ENCODE measurements around the gene STIM2. TPM values are rescaled to one million over a fixed set of nuclear protein-coding genes. Genes with fewer than 3 reads are reported as not detected.

The STIM2 gene
- total RNA-seq, 2 donors from 2014 or later: 70.1 to 73.4 TPM

DNA sequence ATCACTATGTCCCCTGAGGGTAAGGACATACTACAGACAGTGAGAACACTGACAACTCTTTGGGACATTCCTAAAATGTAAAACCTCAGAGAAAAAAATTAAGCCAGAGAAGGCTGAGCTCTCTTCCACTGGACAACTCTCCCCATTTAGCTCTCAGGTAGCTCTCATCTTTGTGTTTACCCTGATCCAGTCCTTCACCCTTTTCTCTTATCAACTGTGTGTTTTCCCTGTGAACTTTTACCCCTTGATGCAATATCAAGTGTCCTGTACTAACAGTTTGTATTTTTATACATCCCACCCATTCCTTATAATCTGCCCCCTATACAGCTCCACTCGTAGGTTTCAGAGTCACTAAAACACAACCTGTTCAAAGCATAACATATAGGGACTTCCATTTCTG is 182.6 kb downstream of the STIM2 start:
- peaks cover 2% of the 10 kb centered on the region for H3K9me3 ChIP-seq (ENCODE audit: control insufficient read depth, low read length, poor library complexity, severe bottlenecking)
- DNase-seq (no peak), ATAC-seq (no peak)
- Mint-ChIP-seq H3K4me1 (peaks cover 4% of the 10 kb centered on the region), H3K27ac (no peak overlapping the region), H3K27me3 (peaks cover 34% of the 10 kb centered on the region), H3K4me3 (no peak overlapping the region), H3K36me3 (ENCODE audit: low read depth) (no peaks in the 10 kb centered on the region)

DNA sequence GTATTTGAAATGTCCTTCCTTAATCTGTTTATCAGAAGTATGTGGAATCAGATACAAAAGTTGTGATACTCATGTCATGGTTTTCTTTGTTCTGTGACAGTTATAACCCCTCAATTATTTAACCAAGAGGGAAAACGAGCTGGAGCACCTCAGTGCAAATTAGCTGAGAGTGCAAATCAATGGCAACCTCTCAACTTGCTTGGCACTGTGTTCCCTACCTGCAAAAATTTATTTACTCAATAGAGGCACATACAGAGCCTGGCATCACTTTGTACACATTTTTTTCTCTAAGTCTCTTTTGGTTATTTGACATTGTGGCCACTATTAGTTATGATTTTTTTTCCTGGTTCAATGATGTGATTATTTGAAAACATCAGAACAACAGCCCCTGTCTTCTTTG is 186.2 kb downstream of the STIM2 start:
- peaks cover 68% of the 10 kb centered on the region for H3K27me3 Mint-ChIP-seq
- no peak for DNase-seq
- peaks cover 4% of the 10 kb centered on the region for H3K4me1 Mint-ChIP-seq
- no peak overlapping the region for H3K4me3 Mint-ChIP-seq
- no peaks in the 10 kb centered on the region for H3K9me3 ChIP-seq (ENCODE audit: control insufficient read depth, low read length, poor library complexity, severe bottlenecking)
- no peaks in the 10 kb centered on the region for H3K36me3 Mint-ChIP-seq (ENCODE audit: low read depth)
- no peak overlapping the region for H3K27ac Mint-ChIP-seq
- no peak for ATAC-seq

DNA sequence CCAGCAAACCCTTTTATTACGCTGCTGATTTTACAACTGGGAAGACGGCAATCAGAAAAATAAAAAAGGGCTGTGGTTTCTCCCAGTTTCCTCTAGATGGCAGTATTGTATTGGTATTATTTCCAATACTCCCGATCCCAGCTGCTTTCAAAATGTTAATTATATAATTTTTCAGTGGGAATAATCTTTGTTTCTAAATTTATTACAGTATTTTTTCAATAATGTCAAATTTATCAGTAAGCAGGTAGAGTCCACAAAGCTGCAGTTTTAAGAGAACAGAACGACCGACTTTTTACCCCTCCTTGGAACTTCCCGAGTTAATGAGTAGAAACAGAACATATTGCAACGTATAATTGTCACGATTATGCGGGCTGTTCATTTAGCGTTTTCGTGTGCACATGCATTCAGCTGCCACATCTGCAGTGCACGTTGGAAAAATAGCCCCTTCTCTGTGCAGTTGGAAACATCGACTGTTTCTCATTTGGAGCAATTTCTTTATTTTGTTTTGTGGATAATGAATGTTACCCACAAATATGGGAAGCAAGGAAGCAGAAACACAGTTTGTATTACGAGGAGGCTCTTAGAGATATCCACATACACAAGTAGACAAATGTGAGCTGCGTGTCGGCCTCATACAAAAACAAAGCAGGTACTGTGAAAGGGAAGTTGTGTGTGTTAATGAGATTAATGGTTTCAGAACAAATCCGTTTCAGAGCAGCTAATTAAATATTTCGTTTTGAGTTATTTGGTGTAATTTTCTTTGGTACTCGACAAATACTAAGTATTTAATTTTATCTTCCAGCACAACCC is 188.0 kb downstream of the STIM2 start:
- no peaks in the 10 kb centered on the region for H3K36me3 Mint-ChIP-seq (ENCODE audit: low read depth)
- no peak for DNase-seq
- H3K27me3 Mint-ChIP-seq: peaks cover 78% of the 10 kb centered on the region
- peaks cover 4% of the 10 kb centered on the region for H3K4me1 Mint-ChIP-seq
- H3K9me3 ChIP-seq (ENCODE audit: control insufficient read depth, low read length, poor library complexity, severe bottlenecking): no peaks in the 10 kb centered on the region
- no peak overlapping the region for H3K27ac Mint-ChIP-seq
- no peak for ATAC-seq
- no peak overlapping the region for H3K4me3 Mint-ChIP-seq

DNA sequence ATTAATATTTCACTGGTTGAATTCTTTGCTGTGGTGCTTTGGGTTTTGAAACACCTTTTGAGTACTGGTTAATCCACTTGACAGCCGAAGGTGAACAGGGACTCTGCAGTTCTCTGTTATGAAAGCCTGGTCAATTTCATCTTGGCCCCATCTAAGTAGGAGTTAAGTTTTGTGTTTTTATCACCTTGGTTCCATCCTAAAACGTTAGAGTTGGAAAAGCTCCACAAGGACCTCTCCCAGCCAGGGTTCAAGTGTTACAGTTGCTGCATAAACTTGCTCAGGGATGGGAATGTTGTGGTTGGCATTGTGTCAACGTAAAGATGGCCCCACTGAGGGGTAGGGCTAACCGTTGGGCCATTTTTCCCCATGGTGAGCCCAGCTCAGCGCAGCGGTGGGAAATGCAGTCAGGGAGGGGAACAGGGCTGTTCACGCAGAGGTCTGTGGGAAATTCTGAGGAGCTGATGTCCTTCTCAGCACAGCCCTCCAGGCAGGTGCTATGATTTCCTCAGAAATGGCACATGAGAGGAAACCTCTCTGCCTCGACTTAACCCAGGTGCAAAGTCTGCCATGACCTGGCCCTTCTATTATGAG is 188.7 kb downstream of the STIM2 start:
- Mint-ChIP-seq H3K27me3 (peaks cover 84% of the 10 kb centered on the region), H3K36me3 (ENCODE audit: low read depth) (no peaks in the 10 kb centered on the region), H3K27ac (no peak overlapping the region), H3K4me1 (peaks cover 4% of the 10 kb centered on the region), H3K4me3 (no peak overlapping the region)
- DNase-seq: no peak
- no peak for ATAC-seq
- H3K9me3 ChIP-seq (ENCODE audit: control insufficient read depth, low read length, poor library complexity, severe bottlenecking): no peaks in the 10 kb centered on the region

DNA sequence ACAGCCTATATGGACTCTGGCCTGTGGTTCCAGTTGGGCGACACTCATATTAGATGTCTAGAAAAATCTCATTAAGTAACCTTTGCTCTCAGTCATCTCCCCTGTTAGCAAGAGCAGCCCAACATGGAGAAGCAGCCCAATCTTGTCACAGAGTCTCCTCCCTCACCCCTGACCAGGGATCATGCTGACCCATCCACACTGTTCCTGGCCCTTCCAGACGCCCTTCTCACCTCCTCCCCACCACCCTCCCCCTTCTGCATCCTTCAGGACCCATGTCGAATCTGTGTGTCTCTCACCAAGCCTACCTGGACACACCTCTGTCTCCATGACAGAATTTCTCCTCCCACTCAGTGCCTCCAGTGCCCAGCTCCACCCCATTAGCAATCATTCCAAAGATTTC is 190.1 kb downstream of the STIM2 start:
- no peaks in the 10 kb centered on the region for H3K9me3 ChIP-seq (ENCODE audit: control insufficient read depth, low read length, poor library complexity, severe bottlenecking)
- Mint-ChIP-seq H3K4me3 (no peak overlapping the region), H3K27ac (no peak overlapping the region), H3K4me1 (peaks cover 4% of the 10 kb centered on the region), H3K27me3 (peaks cover 85% of the 10 kb centered on the region), H3K36me3 (ENCODE audit: low read depth) (no peaks in the 10 kb centered on the region)
- ATAC-seq (no peak), DNase-seq (no peak)

DNA sequence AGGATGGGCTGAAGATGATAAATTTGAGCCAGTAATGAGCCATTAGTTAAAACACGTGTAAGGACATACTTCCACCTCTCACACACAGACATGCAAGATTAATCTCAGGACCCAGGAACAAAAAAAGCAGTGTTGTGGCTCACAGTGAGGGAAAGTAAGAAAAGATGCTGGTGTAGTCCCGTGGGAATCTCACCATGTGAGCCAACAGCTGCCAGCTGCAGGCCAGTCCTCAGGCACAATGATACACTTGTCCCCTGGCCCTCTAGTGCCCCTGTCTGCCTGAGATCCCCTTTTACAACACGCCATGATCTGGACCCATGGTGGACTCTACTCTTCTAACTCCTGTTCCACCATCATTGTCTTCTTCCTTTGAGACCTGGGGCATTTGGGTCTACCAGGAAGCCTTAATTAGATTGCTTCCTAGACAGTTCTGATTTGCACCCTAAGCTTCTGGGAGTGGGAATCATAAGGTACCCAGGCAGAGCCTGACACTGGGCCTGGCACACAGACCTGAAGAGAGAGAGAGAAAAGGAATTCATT is 194.7 kb downstream of the STIM2 start:
- no peaks in the 10 kb centered on the region for H3K4me1 Mint-ChIP-seq
- no peak overlapping the region for H3K4me3 Mint-ChIP-seq
- ATAC-seq (no peak), DNase-seq (no peak)
- no peak overlapping the region for H3K27ac Mint-ChIP-seq
- H3K9me3 ChIP-seq (ENCODE audit: control insufficient read depth, low read length, poor library complexity, severe bottlenecking): no peaks in the 10 kb centered on the region
- H3K36me3 Mint-ChIP-seq (ENCODE audit: low read depth): no peaks in the 10 kb centered on the region
- peaks cover 63% of the 10 kb centered on the region for H3K27me3 Mint-ChIP-seq

DNA sequence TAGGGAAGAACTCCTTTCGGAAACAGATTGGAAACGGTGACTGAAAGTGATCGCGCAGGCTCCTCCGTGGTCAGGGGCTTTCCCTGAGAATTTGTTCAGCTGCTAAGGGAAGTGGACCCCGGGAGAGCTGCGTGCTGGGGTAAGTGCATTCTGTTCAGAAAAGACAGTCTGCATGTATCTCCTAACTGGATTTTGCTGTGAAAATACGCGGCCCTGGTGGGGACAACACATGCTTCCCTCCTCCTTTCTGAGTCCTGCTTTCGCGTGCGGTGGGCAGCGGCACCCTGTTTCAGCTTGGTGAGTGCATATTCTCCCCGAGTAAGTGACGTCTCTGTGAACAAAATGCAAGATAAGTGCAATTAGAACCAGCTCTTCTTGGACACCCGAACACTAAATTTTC is 195.6 kb downstream of the STIM2 start:
- H3K36me3 Mint-ChIP-seq (ENCODE audit: low read depth): no peaks in the 10 kb centered on the region
- no peak overlapping the region for H3K4me3 Mint-ChIP-seq
- H3K27ac Mint-ChIP-seq: no peak overlapping the region
- H3K27me3 Mint-ChIP-seq: peaks cover 54% of the 10 kb centered on the region
- H3K9me3 ChIP-seq (ENCODE audit: control insufficient read depth, low read length, poor library complexity, severe bottlenecking): no peaks in the 10 kb centered on the region
- H3K4me1 Mint-ChIP-seq: no peaks in the 10 kb centered on the region
- DNase-seq: no peak
- ATAC-seq: no peak

DNA sequence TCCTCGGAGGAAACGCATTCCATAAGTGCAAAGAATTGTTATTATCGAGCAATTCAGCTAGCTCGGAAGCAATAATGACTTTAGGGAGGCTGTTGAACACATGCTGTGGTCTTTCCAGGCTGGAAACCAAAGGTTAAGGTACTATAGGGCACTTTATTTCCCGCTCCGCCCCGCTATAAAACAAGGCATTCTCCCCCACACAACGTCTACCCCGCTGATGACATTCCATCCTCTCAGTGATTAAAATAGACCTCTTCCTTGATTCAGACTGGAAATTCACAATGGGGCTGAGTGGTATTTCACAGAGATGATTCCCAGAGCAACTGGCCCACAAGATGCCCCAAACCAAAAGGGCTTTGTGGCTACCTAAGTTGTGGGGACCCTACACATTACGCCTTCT is 196.4 kb downstream of the STIM2 start:
- DNase-seq (no peak), ATAC-seq (no peak)
- Mint-ChIP-seq H3K4me1 (no peaks in the 10 kb centered on the region), H3K4me3 (no peak overlapping the region), H3K27ac (no peak overlapping the region), H3K36me3 (ENCODE audit: low read depth) (no peaks in the 10 kb centered on the region), H3K27me3 (peaks cover 53% of the 10 kb centered on the region)
- no peaks in the 10 kb centered on the region for H3K9me3 ChIP-seq (ENCODE audit: control insufficient read depth, low read length, poor library complexity, severe bottlenecking)

DNA sequence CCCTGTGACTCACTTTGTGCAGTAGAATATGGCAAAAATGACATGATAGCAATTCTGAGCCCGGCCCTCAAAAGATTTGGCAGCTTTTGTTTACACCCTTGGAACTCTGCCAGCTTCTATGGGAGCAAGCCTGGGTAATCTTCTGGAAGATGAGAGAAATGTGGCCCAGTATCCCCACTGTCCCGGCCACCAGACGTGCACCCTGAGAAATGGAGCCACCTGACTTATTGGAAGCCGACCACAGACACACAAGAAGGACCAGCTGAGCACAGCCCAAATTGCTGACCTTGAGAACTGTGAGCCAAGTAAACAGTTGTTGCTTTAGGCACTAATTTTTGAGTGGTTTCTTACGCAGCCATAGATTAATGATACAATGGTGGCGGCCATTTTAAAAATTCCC is 197.0 kb downstream of the STIM2 start:
- Mint-ChIP-seq H3K27me3 (peaks cover 52% of the 10 kb centered on the region), H3K27ac (no peak overlapping the region), H3K4me3 (no peak overlapping the region), H3K36me3 (ENCODE audit: low read depth) (no peaks in the 10 kb centered on the region), H3K4me1 (no peaks in the 10 kb centered on the region)
- ATAC-seq (no peak), DNase-seq (no peak)
- no peaks in the 10 kb centered on the region for H3K9me3 ChIP-seq (ENCODE audit: control insufficient read depth, low read length, poor library complexity, severe bottlenecking)

DNA sequence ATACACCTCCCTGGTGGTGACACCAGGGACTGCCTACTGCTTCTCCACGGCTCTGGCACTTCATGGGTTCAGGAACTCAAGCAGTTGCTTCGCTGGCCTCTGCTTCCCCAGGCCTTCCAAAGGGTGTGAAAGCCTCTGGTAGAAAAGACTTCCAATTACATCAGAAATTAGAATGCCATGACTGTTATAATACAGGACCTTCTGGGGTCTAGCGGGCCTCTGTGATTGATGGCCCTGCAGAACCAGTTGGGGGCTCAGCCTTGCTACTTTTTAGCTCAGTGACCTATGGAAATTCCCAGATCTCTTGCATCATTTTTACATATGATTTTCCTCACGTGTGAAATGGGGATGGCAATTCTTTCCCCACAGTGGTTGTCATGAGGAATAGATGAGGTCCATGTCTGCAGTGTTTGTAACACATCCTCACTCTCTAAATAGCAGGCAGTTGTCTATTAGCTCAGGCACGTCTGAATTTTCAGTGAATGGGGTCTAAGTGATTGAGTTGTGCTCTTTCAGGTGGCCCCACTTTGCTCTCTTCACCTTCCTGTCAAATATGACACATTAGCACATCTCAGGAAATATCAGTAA is 198.3 kb downstream of the STIM2 start:
- DNase-seq: no peak
- Mint-ChIP-seq H3K27me3 (peaks cover 42% of the 10 kb centered on the region), H3K4me3 (no peak overlapping the region), H3K4me1 (no peaks in the 10 kb centered on the region), H3K27ac (no peak overlapping the region), H3K36me3 (ENCODE audit: low read depth) (no peaks in the 10 kb centered on the region)
- no peak for ATAC-seq
- no peaks in the 10 kb centered on the region for H3K9me3 ChIP-seq (ENCODE audit: control insufficient read depth, low read length, poor library complexity, severe bottlenecking)

DNA sequence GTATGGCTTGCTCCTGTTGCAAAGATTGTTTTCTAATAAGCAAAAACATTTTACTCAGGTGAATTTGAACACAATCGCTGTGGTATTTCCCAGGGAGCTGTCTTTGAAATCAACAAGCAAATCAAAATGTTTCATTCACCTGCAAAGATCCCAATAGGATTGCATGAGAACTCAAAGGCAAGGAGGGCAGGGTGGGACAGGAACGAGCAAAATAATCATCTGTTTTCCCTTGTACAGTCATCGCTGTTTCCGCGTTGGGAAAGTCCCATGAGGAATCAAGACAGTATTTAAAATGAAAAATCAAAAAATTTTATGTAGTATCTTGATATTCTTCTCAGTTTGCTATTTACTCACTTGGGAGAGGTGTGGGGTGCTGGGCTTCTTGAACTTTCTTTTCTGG is 198.8 kb downstream of the STIM2 start:
- no peaks in the 10 kb centered on the region for H3K9me3 ChIP-seq (ENCODE audit: control insufficient read depth, low read length, poor library complexity, severe bottlenecking)
- Mint-ChIP-seq H3K27me3 (peaks cover 39% of the 10 kb centered on the region), H3K36me3 (ENCODE audit: low read depth) (no peaks in the 10 kb centered on the region), H3K4me1 (no peaks in the 10 kb centered on the region), H3K4me3 (no peak overlapping the region), H3K27ac (no peak overlapping the region)
- no peak for ATAC-seq
- DNase-seq: no peak

DNA sequence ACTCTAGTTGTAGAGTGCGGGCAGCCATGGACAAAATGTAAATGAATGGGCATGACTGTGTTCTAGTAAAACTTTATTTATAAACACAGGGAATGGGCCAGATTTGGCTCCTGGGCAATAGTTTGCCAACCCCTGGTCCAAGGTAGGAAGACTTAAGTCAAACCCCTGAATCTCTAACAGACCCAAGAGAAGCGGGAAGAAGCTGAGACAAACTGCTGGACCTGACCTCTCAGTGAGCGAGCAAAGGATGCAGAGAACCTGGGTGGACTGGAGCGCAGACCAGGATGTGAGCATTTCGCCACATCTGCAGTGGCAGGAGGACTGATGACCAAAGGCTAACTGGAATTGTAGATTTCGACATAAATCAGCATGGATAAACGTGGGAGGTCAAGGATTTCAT is 201.6 kb downstream of the STIM2 start:
- H3K27ac Mint-ChIP-seq: no peak overlapping the region
- H3K9me3 ChIP-seq (ENCODE audit: control insufficient read depth, low read length, poor library complexity, severe bottlenecking): no peaks in the 10 kb centered on the region
- no peaks in the 10 kb centered on the region for H3K36me3 Mint-ChIP-seq (ENCODE audit: low read depth)
- H3K4me1 Mint-ChIP-seq: no peaks in the 10 kb centered on the region
- no peak for DNase-seq
- H3K4me3 Mint-ChIP-seq: no peak overlapping the region
- ATAC-seq: no peak
- H3K27me3 Mint-ChIP-seq: peaks cover 38% of the 10 kb centered on the region

DNA sequence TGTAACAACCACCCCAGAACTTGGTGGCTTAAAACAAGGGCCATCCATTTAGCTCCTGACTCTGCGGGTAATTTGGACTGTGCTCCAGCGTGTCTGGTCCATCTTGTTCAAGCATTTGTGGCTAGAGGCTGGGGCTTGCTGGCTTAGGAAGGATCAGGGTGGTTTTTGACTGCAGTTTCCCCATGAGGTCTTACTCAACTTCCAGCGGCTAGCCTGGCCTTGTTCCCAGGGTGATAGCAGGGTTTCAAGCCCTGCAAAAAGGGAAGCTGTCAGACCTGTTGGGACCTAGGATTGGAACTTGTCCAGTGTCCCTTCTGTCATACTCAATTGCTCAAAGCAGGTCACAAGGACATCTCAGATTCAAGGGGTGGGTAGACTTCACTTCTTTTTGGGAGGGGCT is 205.9 kb downstream of the STIM2 start:
- no peak for ATAC-seq
- H3K4me3 Mint-ChIP-seq: no peak overlapping the region
- H3K27ac Mint-ChIP-seq: no peak overlapping the region
- H3K9me3 ChIP-seq (ENCODE audit: control insufficient read depth, low read length, poor library complexity, severe bottlenecking): no peaks in the 10 kb centered on the region
- DNase-seq: no peak
- H3K36me3 Mint-ChIP-seq (ENCODE audit: low read depth): no peaks in the 10 kb centered on the region
- no peaks in the 10 kb centered on the region for H3K4me1 Mint-ChIP-seq
- H3K27me3 Mint-ChIP-seq: peaks cover 44% of the 10 kb centered on the region
